GM19372 (cell line): ENCODE data around the gene THAP7.
"Not testable (repeated sequence)": the region's sequence is repeated elsewhere in the genome, so short reads cannot be mapped to it uniquely, and the experiment has no call there.

Experiments used
- ATAC-seq: cut with Tn5 transposase; IDR thresholded peaks from one replicate; pipeline ENCODE4 v1.9.1; 2021; ENCODE audit warnings: mild to moderate bottlenecking, low read depth, moderate library complexity; ENCODE audit not compliant: unreplicated experiment

THAP7 gene, protein sequence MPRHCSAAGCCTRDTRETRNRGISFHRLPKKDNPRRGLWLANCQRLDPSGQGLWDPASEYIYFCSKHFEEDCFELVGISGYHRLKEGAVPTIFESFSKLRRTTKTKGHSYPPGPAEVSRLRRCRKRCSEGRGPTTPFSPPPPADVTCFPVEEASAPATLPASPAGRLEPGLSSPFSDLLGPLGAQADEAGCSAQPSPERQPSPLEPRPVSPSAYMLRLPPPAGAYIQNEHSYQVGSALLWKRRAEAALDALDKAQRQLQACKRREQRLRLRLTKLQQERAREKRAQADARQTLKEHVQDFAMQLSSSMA

DNA sequence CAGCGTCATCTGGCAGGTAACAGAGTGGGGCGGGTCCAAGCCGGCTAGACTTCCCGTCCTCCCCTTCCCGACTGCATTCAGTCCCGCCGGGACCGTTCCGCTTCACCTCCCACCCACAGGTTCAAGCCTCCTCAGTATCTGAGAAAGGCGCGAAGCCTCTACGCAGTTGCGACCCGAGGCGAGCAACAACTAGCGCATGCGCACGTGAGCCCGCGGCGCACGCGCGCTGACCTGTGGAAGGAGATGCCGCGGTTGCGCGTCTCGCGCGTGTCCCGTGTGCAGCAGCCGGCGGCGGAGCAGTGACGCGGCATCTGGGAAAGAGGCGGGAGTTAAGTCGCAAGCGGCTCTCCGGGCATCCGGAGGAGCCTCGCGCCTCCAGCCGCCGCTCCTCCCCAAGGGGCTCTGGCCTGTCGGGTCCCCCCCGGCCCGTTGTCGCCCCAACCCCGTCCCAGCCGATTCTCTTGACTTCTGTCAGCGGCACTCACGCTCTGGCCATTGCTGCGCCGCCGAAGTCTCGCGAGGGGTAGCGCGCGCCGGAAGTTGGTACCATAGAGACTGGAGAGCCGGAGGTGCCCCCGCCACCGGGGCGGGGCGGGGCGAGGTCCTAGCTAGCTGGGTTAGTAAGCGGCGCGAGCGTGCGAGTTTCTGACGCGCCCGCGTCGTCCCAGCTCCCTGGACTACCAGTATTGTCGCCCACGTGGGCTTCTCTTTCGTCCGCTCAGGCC lies at the start of gene THAP7:
Gene THAP7 (minus strand): TSS at position 518 of the 725 bp plus-strand sequence. CDS start 207 bp downstream, at position 311.
- peak; percentile 85 for ATAC-seq

DNA sequence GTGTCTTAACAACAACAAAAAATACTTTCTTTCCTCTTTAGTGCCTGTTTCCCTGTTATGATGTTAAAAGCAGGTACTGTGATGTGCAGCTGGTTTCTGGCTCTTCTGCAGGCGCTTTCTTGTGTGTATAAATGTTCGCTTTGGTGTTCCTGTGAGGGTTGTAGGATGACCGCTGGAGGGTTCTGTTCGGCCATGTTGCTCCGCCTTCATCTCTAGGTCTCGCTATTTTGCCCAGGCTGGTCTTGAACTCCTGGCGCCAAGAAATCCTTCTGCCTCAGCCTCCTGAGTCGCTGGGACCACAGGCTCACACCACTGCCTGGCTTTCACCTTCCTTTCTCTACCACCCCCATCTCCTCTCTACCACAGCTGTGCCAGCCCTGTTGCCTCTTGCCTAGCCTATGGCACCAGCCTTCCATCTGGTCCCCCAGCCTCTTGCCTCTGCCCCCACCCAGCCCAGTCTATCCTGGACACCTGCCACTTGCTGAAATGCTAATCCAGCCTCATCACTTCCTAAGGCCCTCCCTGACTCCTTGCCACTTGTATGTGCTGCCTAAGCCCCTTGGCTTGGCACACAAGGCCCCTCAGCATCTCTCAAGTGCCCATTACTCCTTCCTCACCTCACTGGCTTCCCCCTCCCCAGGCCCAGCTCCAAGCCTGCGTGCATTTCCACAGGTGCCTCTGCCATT lies 49.4 kb upstream of the THAP7 start:
- no peak for ATAC-seq

DNA sequence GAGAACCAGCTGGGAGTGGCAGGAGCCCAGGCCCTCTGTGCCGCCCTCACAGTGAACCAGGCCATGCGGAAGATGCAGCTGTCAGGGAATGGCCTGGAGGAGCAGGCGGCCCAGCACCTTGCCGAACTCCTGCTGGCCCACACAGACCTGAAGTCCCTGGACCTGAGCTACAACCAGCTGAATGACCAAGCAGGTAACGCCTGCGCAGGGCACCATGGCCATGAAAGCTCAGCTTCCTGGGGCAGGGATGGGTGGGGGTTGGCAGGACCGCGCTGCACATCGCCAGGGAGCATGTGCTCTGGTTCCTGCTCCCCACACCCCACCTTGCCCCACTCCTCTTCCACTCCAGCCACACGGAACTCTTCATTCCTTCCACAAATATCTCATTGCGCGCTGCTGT lies 47.0 kb upstream of the THAP7 start:
- ATAC-seq = not testable (repeated sequence)

DNA sequence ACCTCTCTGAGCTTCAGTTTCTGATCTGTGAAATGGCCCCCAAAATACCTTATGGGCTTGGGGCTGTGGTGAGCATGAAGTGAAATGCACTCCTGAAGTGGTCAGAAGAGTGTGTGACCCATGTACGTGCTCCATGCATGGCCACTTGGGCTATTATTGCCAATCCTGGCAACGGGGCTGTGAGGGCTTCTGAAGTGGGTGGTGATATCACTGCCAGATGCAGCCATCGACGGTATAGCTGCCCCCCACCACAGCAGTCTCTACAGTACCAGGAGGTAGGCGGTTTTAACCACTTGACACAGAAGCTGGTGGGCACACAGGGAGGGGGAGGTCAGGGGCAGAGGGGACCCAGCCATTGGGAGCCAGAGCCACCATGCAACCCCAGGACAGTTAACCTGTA lies 46.5 kb upstream of the THAP7 start:
- not testable (repeated sequence) for ATAC-seq

DNA sequence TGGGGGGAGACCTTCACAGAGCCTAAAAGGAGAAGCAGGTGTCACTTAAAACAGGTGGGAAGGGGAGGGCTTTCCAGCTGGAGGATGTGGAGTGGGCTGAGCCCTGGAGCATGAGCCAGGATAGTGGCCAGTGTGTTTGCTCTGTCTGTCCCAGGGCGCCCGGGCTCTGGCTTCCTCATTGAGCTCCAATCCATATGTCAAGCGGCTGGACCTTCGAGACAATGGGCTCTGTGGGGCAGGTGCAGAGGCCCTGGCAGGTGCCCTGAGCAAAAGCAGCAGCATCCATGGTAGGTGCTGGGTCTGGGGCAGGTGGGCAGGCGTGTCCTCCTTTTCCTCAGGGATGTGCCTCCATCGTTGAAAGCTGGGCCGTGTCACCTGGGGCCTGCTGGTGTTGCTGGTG lies 45.8 kb upstream of the THAP7 start:
- ATAC-seq = no peak

DNA sequence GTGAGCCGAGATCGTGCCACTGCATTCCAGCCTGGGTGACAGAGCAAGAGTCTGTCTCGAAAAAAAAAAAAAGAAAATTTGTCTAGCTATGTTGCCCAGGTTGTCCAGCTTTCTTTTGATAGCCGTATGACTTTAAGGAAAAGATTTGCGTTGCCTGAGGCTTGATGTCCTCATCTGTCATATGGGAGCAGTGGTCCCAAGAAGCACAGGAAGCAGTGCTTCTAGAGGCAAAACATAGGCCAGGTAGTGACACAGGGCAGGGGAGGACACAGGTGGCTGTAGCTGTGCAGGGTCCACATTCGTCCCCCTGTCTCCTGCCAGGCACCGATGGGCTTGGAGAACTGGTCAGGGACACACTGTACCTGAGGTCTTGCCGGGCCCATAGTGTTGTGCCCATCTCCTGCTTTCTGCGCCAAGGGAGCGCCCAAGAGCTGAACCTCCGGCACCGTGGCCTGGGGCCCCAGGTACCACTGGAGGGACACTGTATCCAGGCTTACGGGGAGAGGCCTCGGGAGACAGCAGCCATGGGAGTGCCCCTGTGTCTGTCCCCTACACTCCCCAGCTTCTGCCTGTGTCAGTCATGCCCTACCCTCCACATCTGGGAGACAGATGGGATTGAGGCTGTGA lies 45.2 kb upstream of the THAP7 start:
- ATAC-seq = no peak

DNA sequence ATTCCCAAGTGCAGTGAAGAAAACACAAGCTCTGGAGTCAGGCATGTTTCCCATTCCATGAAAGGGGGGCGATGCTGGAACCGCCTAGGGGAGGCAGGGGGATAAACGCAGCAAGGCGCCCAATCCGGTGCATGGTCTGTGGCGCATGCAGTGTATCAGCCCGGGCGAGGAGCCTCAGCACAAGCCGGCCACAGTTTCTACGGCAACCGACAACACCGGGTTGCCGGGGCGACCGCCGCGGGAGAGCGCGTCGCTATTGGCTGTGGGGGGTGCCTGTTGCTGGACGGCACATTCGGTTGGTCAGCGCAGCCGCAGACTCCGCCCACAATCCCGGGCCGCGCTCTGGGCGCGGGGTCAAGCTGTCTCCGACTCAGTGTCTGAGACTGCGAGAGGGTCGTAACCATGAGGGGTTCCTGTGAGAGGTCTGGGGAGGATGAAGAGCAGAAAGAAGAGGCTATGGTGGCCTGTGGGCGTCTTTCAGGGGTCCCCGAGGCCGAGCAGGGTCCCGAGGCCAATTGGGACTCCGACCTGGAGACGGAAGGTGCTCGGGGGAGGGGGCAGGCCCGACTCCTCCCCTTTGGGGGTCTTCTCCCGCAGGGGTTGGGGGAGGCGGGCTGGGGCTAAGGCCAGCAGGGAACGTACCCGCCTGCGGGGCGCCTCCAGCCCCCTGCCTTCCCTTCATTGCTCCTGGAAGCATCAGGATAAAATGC lies 43.8 kb upstream of the THAP7 start, which contains the start of gene LRRC74B:
Gene LRRC74B (plus strand): TSS at position 362 of the 710 bp plus-strand sequence. CDS start 41 bp downstream, at position 403.
- peak; percentile 97 for ATAC-seq

DNA sequence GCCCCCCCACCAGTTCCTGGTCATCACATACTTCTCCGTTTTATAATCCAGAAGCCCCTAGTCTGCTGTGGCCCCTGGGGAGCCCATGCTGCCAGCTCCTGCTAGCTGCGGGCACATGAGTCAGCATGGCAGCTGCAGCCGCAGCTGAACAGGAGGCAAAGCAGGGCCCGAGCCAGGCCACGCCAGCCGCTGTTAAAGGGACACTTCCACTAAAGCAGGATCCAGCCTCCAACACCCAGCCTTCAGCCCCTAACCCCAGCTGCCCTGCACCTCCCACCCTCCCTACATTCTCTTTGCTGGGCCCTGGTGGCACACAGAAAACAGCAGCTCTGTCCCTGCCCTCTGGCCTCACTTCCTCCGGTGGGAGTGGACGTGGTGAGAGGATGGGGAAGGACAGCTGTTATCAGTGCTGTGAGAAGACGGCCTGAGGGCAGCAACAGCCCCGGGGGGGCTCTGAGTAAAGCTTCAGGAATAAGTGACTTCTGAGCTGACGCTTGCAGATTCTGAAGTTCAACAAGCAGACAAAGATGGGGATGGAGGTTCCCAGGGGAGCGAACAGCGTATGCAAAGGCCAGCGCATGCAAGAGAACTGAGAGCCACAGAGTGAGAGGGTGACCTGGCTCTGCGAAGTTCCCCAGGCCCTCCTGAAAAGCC lies 43.1 kb upstream of the THAP7 start:
- ATAC-seq = no peak

DNA sequence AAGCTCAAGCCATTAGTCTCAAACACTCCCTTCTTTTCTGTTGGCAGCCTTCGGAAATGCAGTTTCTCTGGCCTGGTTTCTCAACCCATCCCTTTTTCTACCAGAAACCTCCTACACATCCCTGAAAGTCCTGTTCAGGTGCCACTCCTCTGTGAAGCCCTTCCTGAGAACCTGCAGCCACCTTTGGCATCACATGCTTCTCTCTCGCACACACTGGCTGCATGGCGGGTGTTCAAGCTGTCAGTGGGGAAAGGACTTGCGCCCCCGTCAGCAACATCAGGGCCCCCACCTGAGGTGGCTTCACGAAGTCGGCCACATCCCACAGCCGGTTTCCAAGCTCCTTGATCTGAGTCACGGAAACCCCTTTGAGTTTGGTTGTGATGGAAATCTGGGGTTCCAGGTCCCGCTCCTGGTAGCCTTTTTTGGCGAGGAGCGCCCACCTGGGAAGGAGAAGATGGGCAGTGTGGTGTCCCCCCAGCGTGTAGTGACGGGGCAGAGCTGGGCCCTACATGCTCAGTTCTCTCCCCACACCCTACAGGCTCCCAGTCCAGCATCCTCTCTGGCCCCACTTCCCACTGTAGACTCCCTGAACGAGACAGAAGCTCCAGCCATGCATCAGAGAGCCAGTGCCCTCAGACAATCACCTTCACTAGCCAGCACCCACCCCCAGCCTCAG lies 42.1 kb upstream of the THAP7 start:
- no peak for ATAC-seq

DNA sequence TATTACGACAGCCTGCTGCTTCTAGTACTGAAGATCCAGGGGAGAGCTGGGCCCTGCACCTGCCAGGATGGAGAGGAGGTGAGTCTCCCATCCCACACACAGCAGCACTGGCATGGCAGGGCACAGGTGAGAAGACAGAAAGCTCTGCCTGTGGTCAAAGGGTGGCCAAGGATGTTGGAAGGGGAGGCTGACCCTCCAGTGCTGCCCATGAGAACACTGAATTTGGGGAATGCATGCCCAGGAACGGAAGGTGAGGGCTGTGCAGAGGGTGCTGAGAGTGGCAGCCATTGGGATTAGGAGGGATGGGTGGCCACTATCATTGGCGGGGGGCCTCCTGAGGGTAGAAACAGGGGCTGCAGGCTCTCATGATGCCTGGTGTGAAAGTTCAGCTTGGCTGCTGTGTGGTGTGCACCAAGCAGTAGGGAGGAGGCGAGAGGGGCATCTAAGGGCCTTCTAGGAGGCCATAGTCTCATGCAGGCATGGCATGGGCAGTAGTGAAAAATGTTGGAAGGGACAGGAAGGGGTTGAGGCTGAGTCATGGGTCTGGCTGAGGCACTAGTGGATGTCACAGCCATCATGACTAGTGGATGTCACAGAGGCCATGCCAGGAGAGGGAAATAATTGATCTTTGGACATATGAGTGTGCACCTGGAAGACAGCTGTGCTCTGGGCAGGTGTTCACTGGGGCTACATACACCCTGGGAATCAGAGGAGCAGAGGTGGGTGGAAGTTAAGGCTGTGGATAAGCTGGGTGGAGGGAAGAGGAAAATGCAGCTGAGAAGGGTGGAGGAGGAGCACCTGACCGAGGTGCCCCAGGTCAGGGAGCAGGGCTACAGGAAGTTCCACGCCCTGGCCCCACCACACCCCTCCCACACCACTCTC lies 41.3 kb upstream of the THAP7 start:
- ATAC-seq = no peak

DNA sequence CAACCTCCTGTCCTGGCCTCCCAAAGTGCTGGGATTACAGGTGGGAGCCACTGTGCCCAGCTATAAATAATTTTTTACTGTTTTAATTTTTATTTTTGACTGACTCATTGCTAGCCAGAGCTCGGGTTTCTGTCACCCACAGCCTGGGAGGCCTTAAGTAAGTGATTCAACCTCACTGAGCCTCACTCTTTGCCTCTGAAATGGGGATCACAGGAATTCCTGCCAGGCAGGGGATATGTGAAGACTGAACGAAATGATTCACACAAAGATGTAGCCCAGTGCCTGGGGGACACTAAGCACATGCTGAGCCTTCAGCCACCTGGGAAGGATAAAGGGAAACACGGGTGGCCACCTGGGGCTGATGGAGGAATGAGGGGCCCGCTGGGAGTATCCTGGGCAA lies 40.0 kb upstream of the THAP7 start:
- no peak for ATAC-seq

DNA sequence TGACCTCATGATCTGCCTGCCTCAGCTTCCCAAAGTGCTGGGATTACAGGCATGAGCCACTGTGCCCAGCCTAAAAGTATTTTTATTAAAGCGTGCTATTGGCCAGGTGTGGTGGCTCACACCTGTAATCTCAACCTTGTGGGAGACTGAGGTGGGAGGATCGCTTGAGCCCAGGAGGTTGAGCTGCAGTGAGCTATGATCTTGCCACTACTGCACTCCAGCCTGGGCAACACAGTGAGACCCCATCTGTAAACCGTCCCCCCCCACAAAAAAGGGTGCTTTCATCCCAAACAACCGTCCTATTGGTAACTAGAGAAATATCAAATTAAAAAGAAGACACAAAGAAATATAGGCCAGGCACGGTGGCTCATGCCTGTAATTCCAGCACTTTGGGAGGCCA lies 37.2 kb upstream of the THAP7 start:
- not testable (repeated sequence) for ATAC-seq

DNA sequence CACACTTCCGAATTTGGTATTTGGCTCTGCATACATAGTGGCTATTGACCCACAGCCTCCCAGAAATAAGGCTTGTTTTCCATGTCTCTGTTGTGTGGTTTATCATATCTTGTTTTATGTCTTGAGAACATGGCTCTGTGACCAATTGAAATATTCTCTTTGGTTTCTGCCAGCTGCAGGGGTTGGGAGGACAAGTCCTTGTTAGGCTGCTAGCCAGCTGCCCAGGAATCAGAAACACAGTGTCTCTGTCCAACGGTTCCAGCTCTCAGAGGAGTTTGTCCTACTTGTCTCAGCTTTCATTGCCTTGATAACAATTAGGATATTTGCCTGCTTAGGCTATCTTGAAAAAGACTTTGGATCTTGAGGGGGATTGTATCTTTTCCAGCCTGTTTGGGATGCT lies 36.5 kb upstream of the THAP7 start:
- no peak for ATAC-seq

DNA sequence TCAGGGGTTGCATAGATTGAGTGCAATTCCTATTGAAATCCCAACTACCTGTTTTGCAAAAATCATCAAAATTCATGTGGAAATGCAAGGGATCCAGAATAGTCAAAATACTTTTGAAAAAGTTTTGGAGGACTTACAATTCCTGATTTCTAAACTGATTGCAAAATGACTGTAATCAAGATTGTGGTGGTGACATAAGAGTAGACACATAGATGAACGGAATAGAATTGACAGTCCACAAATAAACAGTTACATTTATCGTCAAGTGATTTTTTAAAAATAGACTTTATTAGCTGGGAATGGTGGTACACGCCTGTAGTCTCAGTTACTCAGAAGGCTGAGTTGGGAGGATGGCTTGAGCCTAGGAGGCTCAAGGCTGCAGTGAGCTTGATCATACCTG lies 33.1 kb upstream of the THAP7 start:
- ATAC-seq = no peak

DNA sequence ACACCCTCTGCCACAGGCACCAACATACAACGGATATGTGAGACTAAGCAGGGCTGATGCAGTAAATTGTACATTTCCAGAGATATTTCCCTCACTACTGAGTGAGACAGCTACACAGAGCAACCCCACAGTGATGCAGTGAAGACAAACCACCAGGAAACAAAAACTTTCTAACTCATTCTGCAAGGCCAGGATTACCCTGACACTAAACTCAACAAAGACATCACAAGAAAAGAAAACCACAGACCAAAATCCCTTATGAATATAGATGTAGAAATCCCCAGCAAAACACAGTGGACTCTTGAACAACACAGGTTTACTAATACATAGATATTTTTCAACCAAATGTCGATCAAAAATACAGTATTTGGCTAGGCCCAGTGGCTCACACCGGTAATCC lies 32.0 kb upstream of the THAP7 start:
- no peak for ATAC-seq

DNA sequence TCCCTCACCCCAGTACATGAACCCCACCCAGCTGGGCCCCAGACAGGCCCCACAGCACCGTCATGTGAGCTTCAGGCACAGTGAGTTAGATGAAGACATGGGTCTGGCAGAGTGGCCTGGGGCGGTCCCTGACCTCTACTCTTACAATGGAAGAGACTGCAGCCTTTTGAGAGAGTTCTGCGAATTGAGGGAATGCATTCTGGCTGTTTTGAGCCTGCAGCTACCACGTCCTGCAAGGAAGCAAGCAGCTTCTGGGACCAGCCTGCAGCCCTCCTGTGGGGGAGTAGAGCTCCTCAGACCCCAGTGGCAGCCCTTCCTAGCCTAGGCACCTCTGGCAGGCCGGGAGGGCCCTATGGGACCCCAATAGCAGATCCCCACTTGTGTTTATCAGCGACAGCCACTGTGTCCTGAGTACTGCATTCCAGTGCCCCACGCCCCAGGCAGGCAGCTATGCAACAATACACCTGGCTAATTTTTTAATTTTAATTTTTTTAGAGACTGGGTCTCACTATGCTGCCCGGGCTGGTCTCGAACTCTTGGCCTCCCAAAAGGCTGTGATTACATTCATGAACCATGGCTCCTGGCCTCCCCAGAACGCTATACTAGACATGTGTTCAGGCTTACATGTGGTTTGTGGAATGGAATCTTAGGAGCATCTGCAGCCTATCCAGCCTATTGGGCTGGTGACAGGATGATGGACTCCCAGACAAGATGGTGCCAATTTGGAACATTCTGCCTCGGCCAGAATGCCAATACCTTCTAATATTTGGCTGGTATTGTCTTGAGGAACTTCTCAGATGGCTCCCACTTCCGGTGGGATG lies 31.2 kb upstream of the THAP7 start:
- ATAC-seq = no peak

DNA sequence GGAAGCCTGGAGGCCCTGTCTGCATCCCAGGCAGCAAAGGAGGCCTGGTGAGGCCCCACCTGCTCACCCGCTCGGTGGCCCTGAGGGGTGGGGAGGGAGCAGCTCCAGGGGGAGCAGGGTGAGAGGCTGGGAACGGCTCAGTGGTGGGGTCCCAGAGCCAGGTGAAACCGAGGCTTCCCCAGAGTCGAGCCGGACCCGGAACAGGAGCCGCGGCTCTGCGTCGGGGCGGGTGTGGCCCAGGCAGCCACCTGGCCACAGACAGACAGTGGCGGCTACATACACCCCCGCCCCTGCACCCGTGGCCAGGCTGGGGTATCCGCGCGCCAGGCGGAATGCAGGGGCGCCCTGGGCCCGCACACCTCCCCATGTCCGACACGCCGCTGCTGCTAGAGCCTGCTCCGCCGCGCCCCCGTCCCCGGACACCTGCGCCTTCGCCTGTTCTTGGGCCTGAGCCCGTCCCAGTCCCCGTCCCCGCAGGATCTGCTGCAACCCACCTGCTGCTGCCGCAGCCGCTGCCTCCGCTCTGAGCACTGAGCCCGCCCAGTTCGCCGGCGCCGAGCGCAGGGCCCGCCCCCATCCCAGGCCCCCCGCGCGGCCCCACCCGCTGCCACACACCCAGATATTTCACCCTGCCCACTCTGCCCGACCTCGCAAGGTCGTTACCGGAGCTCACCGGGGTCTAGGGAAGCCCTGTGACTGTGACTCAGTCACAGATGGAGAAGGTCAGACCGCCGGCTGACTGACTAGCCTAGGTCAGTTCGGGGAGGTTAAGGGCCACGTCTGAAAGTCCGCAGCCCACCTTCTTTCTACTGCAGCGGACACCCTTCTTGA lies 30.3 kb upstream of the THAP7 start, which contains the start of gene SLC7A4:
Gene SLC7A4 (minus strand): TSS at position 525 of the 831 bp plus-strand sequence. CDS start 749 bp downstream, outside the sequence.
- no peak for ATAC-seq
